GM04503 (cell line): Measurements from ENCODE around the gene WDR91.

Experiments used
- DNase-seq: peaks from one replicate; pipeline ENCODE4 v3.0.0-alpha.2; 2012; ENCODE audit warnings: low read depth

The WDR91 gene

GRCh38 chr7:135197906-135198655 lies 13.2 kb downstream of the WDR91 start:
- DNase-seq: no peak

- no peak for DNase-seq
These were observed 14.0 kb downstream of the WDR91 start for GRCh38 chr7:135197343-135197742.

DNA sequence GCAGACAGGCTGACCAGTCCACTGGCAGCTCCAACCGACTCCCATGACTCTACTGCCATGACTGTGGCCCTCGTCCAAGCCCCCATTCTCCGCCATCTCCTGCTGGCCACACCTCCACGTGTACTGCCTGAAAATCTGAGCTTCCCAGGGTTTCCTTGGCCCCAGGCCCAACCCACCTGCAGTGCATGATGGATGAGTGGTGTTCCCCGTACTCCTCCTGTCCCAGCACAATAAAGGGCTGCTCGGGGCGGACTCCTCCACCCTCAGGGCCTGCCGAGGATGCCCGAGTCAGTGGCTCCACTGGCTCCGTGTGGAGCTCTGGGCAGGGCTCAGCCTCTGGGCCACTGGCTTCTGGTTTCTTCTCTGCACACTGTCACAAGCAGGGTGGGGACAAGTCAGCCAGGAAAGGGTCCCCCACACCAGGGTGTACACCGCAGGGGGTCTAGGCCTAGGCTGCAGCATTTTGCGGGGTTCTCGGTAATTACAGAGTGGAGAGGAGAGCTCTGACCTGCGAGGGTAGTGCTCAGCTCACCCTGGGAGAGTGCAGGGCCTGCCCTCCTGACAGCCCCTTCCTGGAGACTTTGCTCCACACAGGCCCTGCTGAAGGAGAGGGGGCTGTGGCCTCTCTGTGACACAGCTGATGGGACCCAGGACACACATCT lies 15.2 kb downstream of the WDR91 start:
- DNase-seq: no peak

DNA sequence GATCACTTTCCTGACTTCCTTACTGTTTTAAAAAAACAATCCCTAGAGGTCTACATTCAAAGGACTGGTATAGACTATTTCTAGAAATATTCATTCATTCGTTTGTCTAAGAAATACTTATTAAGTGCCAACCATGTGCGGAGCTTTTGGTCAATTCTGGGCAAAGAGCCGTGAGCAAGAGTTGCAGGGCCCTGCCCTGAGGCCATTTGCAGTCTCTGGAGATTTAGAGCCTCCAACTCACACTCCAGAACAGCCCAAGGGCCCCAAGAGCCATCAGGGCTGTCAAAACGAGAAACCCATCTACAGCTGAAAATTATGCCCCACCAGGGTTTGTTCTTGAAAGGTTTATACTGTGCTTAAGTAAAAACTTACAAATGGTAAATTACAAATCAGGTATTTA lies 16.2 kb downstream of the WDR91 start:
- no peak for DNase-seq

DNA sequence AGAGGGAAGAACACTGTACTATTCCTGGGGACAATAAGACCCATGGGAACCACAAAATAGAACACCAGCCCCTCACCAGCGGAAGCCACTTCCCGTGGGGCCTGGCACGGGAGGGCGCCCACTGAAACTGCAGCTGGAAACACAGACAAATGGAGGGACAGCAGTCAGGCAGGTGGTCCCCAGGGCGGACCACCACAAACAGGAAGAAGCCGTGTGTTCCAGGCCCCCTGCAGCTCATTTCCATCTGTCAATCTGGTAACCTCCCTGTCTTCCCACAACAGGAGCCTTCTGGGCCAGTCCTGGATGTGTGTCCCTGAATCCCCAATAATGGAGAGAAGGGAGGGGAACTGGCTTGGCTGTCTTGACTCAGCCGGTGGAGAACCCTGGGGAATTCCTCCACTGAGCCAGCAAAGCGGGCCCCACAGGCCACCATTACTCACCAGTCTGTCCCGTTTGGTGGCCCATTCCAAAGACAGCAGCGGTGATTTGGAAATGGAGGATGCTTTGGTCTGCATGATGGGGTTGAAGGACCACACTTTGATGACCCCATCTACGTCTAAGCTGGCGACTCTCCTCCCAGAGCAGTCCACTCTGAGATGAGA lies 16.7 kb downstream of the WDR91 start:
- no peak for DNase-seq

- peak; percentile 68 for DNase-seq
These were observed 17.7 kb downstream of the WDR91 start for GRCh38 chr7:135193615-135194081.

GRCh38 chr7:135192914-135193536 lies 18.3 kb downstream of the WDR91 start:
- DNase-seq: no peak

GRCh38 chr7:135190703-135191102 lies 20.6 kb downstream of the WDR91 start:
- no peak for DNase-seq

DNA sequence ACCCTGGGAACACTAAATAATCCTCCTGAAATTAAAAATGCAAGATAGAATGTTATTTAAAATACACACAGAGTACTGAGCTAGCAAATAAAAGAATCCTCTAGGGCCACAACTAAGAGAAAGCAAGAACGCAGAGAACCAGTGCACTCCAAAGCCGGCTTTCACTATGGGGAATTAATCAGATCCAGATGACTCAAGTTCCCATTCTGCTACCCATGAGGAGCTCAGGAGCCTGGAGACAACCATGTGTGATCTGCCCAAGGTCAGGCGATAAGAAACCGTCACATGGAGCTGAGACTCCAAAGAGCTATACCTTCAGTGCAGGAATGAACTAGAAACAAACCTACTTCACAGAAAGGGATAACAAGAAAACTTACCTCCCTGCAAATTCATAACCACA lies 21.4 kb downstream of the WDR91 start:
- DNase-seq: no peak

- no peak for DNase-seq
These were observed 22.1 kb downstream of the WDR91 start for GRCh38 chr7:135189221-135189662.

GRCh38 chr7:135188298-135188984 lies 22.9 kb downstream of the WDR91 start:
- no peak for DNase-seq

- DNase-seq: no peak
These were observed 24.5 kb downstream of the WDR91 start for GRCh38 chr7:135186841-135187253.

- DNase-seq: no peak
These were observed 25.1 kb downstream of the WDR91 start for GRCh38 chr7:135186261-135186540.

GRCh38 chr7:135185471-135186260 lies 25.7 kb downstream of the WDR91 start:
- DNase-seq: no peak

DNA sequence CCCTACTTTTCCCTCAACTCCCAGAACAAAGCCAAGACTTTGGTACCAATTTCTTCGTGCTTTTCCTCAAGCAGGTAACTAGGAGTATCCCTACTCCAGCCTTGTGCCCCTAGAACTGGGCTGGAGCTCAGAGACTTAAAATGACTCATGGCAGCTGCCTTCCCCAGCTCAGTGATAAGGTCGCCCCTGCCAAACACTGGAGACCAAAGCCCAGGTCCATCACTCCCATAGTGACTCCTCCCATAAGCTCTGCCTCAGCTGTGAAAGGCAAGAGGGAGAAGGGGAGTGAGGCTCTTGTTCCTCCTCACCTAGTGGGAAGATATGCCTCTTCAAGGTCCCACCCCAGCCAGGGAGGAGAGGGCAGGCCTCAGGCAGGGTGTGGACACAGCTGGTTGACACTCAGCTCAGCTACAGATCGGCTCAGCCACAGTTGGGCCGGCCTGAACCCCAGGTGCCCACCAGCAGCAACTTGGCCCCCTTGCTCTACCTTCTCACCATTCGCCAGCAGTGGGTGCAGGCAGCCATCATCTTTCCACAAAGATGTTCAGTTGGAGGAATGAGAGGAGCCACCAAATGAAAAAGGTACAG lies 27.0 kb downstream of the WDR91 start:
- no peak for DNase-seq

DNA sequence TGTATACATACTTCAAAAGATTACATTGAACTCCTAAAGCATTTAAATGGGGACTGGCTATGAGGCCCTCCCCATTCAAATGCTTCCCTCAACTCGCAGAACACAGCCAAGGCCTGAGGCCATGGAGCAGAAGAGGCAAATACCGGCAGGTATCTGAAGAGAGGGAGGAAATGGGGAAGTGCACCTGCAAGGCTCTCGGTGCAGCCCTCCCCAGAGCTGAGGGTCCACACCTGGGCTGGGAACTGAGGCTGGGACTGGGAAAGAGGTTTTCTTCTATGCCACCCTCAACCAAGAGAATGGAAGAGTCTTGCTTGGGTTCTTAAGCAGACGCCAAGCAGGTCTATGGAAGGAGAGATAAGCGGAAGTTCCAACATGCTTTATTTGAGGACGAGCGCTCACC lies 27.8 kb downstream of the WDR91 start:
- DNase-seq: no peak

DNA sequence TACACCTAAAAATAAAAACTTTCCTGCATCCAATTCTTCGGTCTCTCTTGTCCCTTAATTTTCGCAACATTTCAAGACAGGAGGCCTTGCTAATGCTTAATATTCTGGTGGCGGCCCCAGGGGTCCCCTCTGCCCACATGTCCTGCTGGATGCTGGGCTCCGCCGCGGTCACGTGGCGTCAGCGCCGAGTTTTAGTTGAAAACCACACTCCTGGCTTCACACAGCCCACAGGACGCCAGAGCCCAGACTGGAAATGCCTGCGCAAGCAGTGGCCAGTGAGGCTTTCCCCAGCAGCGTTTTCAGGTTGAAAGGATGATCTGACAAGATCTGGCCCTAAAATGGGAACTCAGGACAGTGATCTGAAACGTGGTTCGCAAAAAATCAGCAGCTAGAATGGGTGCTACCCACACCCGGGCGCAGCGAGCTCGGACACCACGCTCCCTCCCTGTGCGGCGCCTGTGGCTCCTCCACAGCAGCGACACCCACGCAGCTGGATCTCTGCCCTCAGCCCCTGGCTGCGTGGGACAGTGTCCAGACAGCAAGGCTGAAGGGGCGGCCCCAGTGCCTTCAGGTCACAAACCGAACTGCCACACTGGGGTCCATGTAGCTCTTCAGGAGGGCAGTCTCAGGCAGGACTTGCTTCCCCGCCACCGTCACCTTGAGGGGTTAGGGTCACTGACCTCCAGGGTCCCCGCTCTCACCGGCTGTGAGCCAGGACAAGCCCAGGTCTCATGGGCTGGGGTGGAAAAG lies 29.2 kb downstream of the WDR91 start:
- DNase-seq: no peak

- no peak for DNase-seq
These were observed 29.9 kb downstream of the WDR91 start for GRCh38 chr7:135181261-135181928.

DNA sequence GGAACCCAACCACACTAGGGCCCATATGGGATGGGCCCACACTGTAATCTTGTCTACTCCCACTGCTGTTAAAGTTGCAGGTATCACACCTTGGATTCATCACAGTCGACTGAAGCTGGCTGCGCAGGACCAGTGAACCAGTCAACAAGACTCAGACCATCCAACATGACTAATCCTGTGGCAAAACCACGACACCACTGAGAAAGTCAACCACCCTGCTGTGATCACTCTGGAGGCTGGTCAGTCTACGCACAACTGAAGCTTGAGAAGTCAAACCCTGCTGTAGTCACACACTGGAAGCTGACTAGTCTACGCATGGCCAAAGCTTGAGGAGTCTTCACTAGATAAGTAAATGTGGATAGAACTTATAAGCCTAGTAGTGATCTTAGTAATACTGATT lies 31.2 kb downstream of the WDR91 start:
- DNase-seq: no peak
